AG04450 (cell line): ENCODE data around the gene AP1M2. TPM values are rescaled to one million over a fixed set of nuclear protein-coding genes. Genes with fewer than 3 reads are reported as not detected.

Experiments used
- CTCF ChIA-PET: fragments of 300-600, 350-600 bp; formaldehyde crosslinking; extraction: SDS; loops from one replicate; lab custom pipeline; 2022; ENCODE audit warnings: antibody characterized with exemption, inconsistent platforms; lab: Charles Lee
- POLR2A ChIA-PET: fragments of 350-600 bp; formaldehyde crosslinking; extraction: SDS; loops from one replicate; lab custom pipeline; 2021; ENCODE audit warnings: antibody characterized with exemption, inconsistent platforms; lab: Yijun Ruan, JAX
- DNase-seq: peaks from one replicate; pipeline ENCODE4 v3.0.0-alpha.2; 2011; ENCODE audit warnings: low read depth, low spot score
- H3K27ac ChIP-seq: one replicate; pipeline ENCODE4 v1.5.1; 2012; ENCODE audit warnings: low read depth, low read length, control low read depth
- H3K27me3 ChIP-seq: one replicate; pipeline ENCODE4 v1.6.0; 2012; ENCODE audit warnings: low read length; ENCODE audit not compliant: control insufficient read depth, insufficient read depth
- H3K4me3 ChIP-seq: 2 replicates; pipeline ENCODE4 v1.5.1; 2011; ENCODE audit warnings: mild to moderate bottlenecking, low read depth, low read length, control low read depth
- H3K9me3 ChIP-seq: 2 replicates; pipeline ENCODE4 v1.5.1; 2012; ENCODE audit warnings: low read length; ENCODE audit not compliant: control insufficient read depth, insufficient read depth
- CTCF ChIP-seq: IDR thresholded peaks from 2 replicates; pipeline ENCODE4 v1.5.1; 2011; ENCODE audit warnings: low read depth, low read length, control low read depth, inconsistent platforms
- polyA plus RNA-seq: library from polyadenylated mRNA; depleted of rRNA; stranded (reverse); fragments of >200 nt; gene quantifications from 2 replicates; pipeline ENCODE4 v1.2.3, GENCODE V29; 2011

AP1M2 gene
- polyA plus RNA-seq, 1 experiment: 0.17 TPM

GRCh38 chr19:10538204-10538983 lies 48.7 kb downstream of the AP1M2 start:
- Histone ChIP-seq H3K4me3 (no peak overlapping the region), H3K27ac (no peak overlapping the region), H3K27me3 (peaks cover 8% of the 10 kb centered on the region), H3K9me3 (no peaks in the 10 kb centered on the region; the same call in 1 of the 2 replicates)
- ChIA-PET CTCF (interaction anchor here (0.7 kb wide), 1 partner anchor 33 kb away, joined by 4 read pairs; no protein-coding TSS in a partner anchor), POLR2A (no interaction called here)
- no peak for DNase-seq
- no peak for TF ChIP-seq CTCF

GRCh38 chr19:10537668-10538067 lies 49.4 kb downstream of the AP1M2 start:
- no peak overlapping the region for H3K4me3 ChIP-seq
- H3K27me3 ChIP-seq: peaks cover 8% of the 10 kb centered on the region
- no peak overlapping the region for H3K27ac ChIP-seq
- no peaks in the 10 kb centered on the region for H3K9me3 ChIP-seq
- CTCF ChIA-PET: interaction anchor here (0.7 kb wide), 1 partner anchor 32 kb away, joined by 4 read pairs; no protein-coding TSS in a partner anchor
- DNase-seq: no peak
- POLR2A ChIA-PET: interaction anchor here (0.5 kb wide), 1 partner anchor 204 kb away, joined by 3 read pairs; no protein-coding TSS in a partner anchor
- TF ChIP-seq CTCF: no peak

GRCh38 chr19:10535613-10536012 lies 51.5 kb downstream of the AP1M2 start:
- ChIA-PET CTCF (interaction anchor here (0.9 to 1.6 kb wide), 2 partner anchors 16 to 164 kb away, joined by 3 to 4 read pairs; no protein-coding TSS in a partner anchor), POLR2A (interaction anchor here (0.6 kb wide), 1 partner anchor 17 kb away, joined by 8 read pairs; no protein-coding TSS in a partner anchor)
- H3K27ac ChIP-seq: no peak overlapping the region
- H3K4me3 ChIP-seq: no peak overlapping the region
- peaks cover 8% of the 10 kb centered on the region for H3K27me3 ChIP-seq
- no peak for DNase-seq
- no peak for TF ChIP-seq CTCF
- no peaks in the 10 kb centered on the region; the same call in 1 of the 2 replicates for H3K9me3 ChIP-seq

GRCh38 chr19:10533646-10534386 lies 53.3 kb downstream of the AP1M2 start:
- ChIA-PET POLR2A (no interaction called here), CTCF (interaction anchor here (0.7 to 0.9 kb wide), 2 partner anchors 35 to 331 kb away, joined by 3 read pairs; no protein-coding TSS in a partner anchor)
- Histone ChIP-seq H3K27me3 (peaks cover 8% of the 10 kb centered on the region), H3K27ac (peak overlapping the region; percentile 68), H3K4me3 (no peak overlapping the region), H3K9me3 (no peaks in the 10 kb centered on the region; the same call in 1 of the 2 replicates)
- peak; percentile 45 for DNase-seq
- TF ChIP-seq CTCF: no peak
